HepG2 (cell line): ENCODE measurements around the gene TCF12. TPM values are rescaled to one million over a fixed set of nuclear protein-coding genes. Genes with fewer than 3 reads are reported as not detected.

Experiments
- ATAC-seq: fragments of 200-7000 bp; cut with Tn5 transposase; 3 replicates; pipeline ENCODE4 v1.9.1; 2020; ENCODE audit warnings: mild to moderate bottlenecking, moderate library complexity
- BruUV-seq: library from RNA; stranded (reverse); fragments of 400-500 nt; replicated peaks from 2 replicates; lab custom pipeline; 2021; lab: Mats Ljungman, UMichigan
- CTCF ChIA-PET: fragments of 300-600 bp; formaldehyde crosslinking; extraction: SDS; loops from one replicate; lab custom pipeline; 2021; ENCODE audit warnings: low total read pairs, inconsistent platforms, low intra/inter-chr PET ratio; lab: Yijun Ruan, JAX
- POLR2A ChIA-PET: fragments of 350-600 bp; sonication (Branson Sonifier 250); formaldehyde crosslinking; loops from one replicate; lab custom pipeline; 2020; ENCODE audit warnings: antibody characterized with exemption, inconsistent platforms; lab: Yijun Ruan, JAX
- DNase-seq: peaks from one replicate; pipeline ENCODE4 v3.0.0-alpha.2; 2015; ENCODE audit warnings: low spot score
- FAIRE-seq: peaks from 3 replicates; lab custom pipeline; 2011; peaks lifted over from hg19 to GRCh38; lab: Jason Lieb, UNC
- H2AFZ ChIP-seq: one replicate; pipeline ENCODE4 v1.6.1; 2011; ENCODE audit warnings: low read length, inconsistent platforms
- H3K27ac ChIP-seq: fragments of 300-600 bp; 3 replicates; pipeline ENCODE4 v1.8.0; 2011; ENCODE audit warnings: mixed run types, mild to moderate bottlenecking, mixed read lengths, low read length, inconsistent platforms; ENCODE audit not compliant: insufficient read depth; ENCODE audit errors: extremely low read length
- H3K27me3 ChIP-seq, 2 experiments: fragments of 200-600 bp in 1 of 2; 2 replicates in 1 of 2; 3 replicates in 1 of 2; pipeline versions ENCODE4 v1.6.0 to v1.8.0; 2011; ENCODE audit warnings: low read length in 2 of 2, mild to moderate bottlenecking in 2 of 2, moderate library complexity in 2 of 2, inconsistent platforms in 1 of 2; ENCODE audit not compliant: insufficient read depth in 2 of 2, control insufficient read depth in 1 of 2
- H3K36me3 ChIP-seq, 2 experiments: fragments of 200-600 bp in 1 of 2; replicated peaks in 1 of 2; 2 replicates in 1 of 2; 3 replicates in 1 of 2; pipeline versions ENCODE4 v1.5.1 to v1.8.0; 2011; ENCODE audit warnings: low read length in 2 of 2, inconsistent platforms in 1 of 2; ENCODE audit not compliant: insufficient read depth in 2 of 2, control insufficient read depth in 1 of 2
- H3K4me1 ChIP-seq: 2 replicates; pipeline ENCODE4 v1.5.1; 2012; ENCODE audit warnings: low read length, inconsistent platforms; ENCODE audit not compliant: insufficient read depth
- H3K4me2 ChIP-seq: 2 replicates; pipeline ENCODE4 v1.6.0; 2011; ENCODE audit warnings: low read depth, low read length, inconsistent platforms
- H3K4me3 ChIP-seq, 3 experiments: fragments of 200-600 bp in 1 of 3; sonication (generic), shearing (Covaris generic) in 1 of 3; replicated peaks in 1 of 3; 2 replicates each; pipeline ENCODE4 v1.5.1; 2011 to 2016; ENCODE audit warnings: low read length in 3 of 3, inconsistent platforms in 2 of 3, low read depth in 2 of 3, mild to moderate bottlenecking in 2 of 3, control low read depth in 1 of 3, mixed read lengths in 1 of 3; ENCODE audit not compliant: insufficient read depth in 1 of 3
- H3K79me2 ChIP-seq: one replicate; pipeline ENCODE4 v1.6.1; 2011; ENCODE audit warnings: low read length, inconsistent platforms; ENCODE audit not compliant: insufficient read depth
- H3K9ac ChIP-seq: 2 replicates; pipeline ENCODE4 v1.6.0; 2011; ENCODE audit warnings: mild to moderate bottlenecking, low read depth, low read length, inconsistent platforms; ENCODE audit not compliant: insufficient read depth
- H3K9me3 ChIP-seq: 2 replicates; pipeline ENCODE4 v1.5.1; 2012; ENCODE audit warnings: mild to moderate bottlenecking, low read length
- H4K20me1 ChIP-seq: 2 replicates; pipeline ENCODE4 v1.6.0; 2011; ENCODE audit warnings: inconsistent platforms, mild to moderate bottlenecking, low read length, moderate library complexity; ENCODE audit not compliant: insufficient read depth
- CBX1 ChIP-seq: IDR thresholded peaks from one replicate; pipeline ENCODE4 v1.6.1; 2016; ENCODE audit warnings: antibody characterized with exemption, low read depth
- DR1 ChIP-seq: sonication (generic); formaldehyde crosslinking; IDR thresholded peaks from 2 replicates; pipeline ENCODE4 v1.8.0; 2021; ENCODE audit warnings: mild to moderate bottlenecking, missing genetic modification reagents, inconsistent platforms
- GMEB2 ChIP-seq: IDR thresholded peaks from 2 replicates; pipeline ENCODE4 v1.6.1; 2016; ENCODE audit warnings: missing biosample characterization, missing genetic modification reagents, low read depth
- MLLT10 ChIP-seq: sonication (generic); formaldehyde crosslinking; IDR thresholded peaks from 2 replicates; pipeline ENCODE4 v1.4.0; 2020; ENCODE audit warnings: missing genetic modification reagents
- SIN3B ChIP-seq: fragments of 150-350 bp; IDR thresholded peaks from 2 replicates; pipeline ENCODE4 v1.6.1; 2014; ENCODE audit warnings: low read length
- U2AF2 ChIP-seq: fragments of 200-400 bp; formaldehyde crosslinking; IDR thresholded peaks from 2 replicates; pipeline ENCODE4 v1.6.1; 2017; ENCODE audit warnings: low read depth, mild to moderate bottlenecking, low read length
- ZNF263 ChIP-seq: sonication (generic); formaldehyde crosslinking; IDR thresholded peaks from 2 replicates; pipeline ENCODE4 v1.4.0; 2020; ENCODE audit warnings: missing genetic modification reagents
- WGBS: methylation state at CpG from one replicate; pipeline ENCODE4 v1.1.6; 2017; ENCODE audit warnings: low lambda C conversion rate; 5-methylcytosine and 5-hydroxymethylcytosine counted together
- in situ Hi-C: cut with HindIII; loops from 2 replicates; pipeline ENCODE4 v1.10.0; 2017; ENCODE audit warnings: low pct_unique_long_range_greater_than_20kb; ENCODE audit not compliant: extremely low pct_ligation_motif_present
- intact Hi-C: fragments of 100-400 bp; cut with micrococcal nuclease; formaldehyde crosslinking; loops from one replicate; pipeline ENCODE4 v1.10.0; 2022; ENCODE audit not compliant: unreplicated experiment
- polyA plus RNA-seq, 8 experiments: library from polyadenylated mRNA; depleted of rRNA in 3 of 8; stranded (reverse) in 7 of 8; unstranded in 1 of 8; fragments of >200 nt; fragmentation: Illumina TruSeq in 4 of 8; extraction: Trizol in 4 of 8; gene quantifications; 2 replicates each; pipeline versions ENCODE4 v1.2.1 to v1.2.3, GENCODE V29; 2011 to 2016; ENCODE audit warnings: low read depth in 4 of 8, missing spikeins in 1 of 8, mixed read lengths in 1 of 8; ENCODE audit not compliant: insufficient read depth in 1 of 8
- total RNA-seq, 5 experiments: library from RNA; depleted of rRNA; stranded (reverse); fragments of >200 nt; fragmentation: Illumina TruSeq; extraction: Trizol; gene quantifications; 2 replicates each; pipeline ENCODE4 v1.2.3, GENCODE V29; 2016; ENCODE audit warnings: low read depth in 1 of 5

Gene TCF12
- total and polyA plus RNA-seq, 2 of the 13 experiments (the other 11 are each of a cell fraction or from before 2014, with no cell fraction given) = 48.6 to 51.1 TPM

- TF ChIP-seq SIN3B = no peak
- TF ChIP-seq ZNF263 (CRISPR knock-in tag) = no peak
- TF ChIP-seq DR1 (CRISPR knock-in tag) = no peak
- no peak for TF ChIP-seq MLLT10 (CRISPR knock-in tag)
- TF ChIP-seq, all 625 proteins: peak for 0
Measured at GRCh38 chr15:57189466-57189865, 271.0 kb downstream of the TCF12 start (continued).

GRCh38 chr15:57190208-57190607, 271.8 kb downstream of the TCF12 start:
- H3K36me3 ChIP-seq = peaks cover 8 to 35% of the 10 kb centered on the region in 2 experiments; a peak in 4 of 5 replicates
- FAIRE-seq (no peak), DNase-seq (no peak), ATAC-seq (no peak)
- H4K20me1 ChIP-seq = no peaks in the 10 kb centered on the region
- intact Hi-C loops (no loop called here), in situ Hi-C loops (loop anchor here (25.0 kb wide), 1 partner anchor 703 kb away; no protein-coding TSS in a partner anchor)
- H3K9me3 ChIP-seq = no peaks in the 10 kb centered on the region
- H3K4me1 ChIP-seq = peaks cover 6% of the 10 kb centered on the region; the same call in 1 of the 2 replicates
- H2AFZ ChIP-seq = no peak overlapping the region
- no TSS peak for BruUV-seq
- H3K27ac ChIP-seq = no peak overlapping the region
- H3K4me3 ChIP-seq = no peak overlapping the region
- no peaks in the 10 kb centered on the region for H3K27me3 ChIP-seq
- 95% methylated on average over 1 of the region's 1 CpG for WGBS
- ChIA-PET POLR2A (no interaction called here), CTCF (no interaction called here)
- no peaks in the 10 kb centered on the region for H3K79me2 ChIP-seq
- no peak overlapping the region for H3K4me2 ChIP-seq
- TF ChIP-seq U2AF2 = no peak
- TF ChIP-seq CBX1 = no peak
- no peak for TF ChIP-seq GMEB2 (CRISPR knock-in tag)
- H3K9ac ChIP-seq = no peak overlapping the region
